Measurements from ENCODE around the gene HARBI1.

- TF ChIP-seq USF2 (IDR thresholded peaks at IDR 0.05; ENCODE audit: low read depth, low read length), result no peak
- TF ChIP-seq, protein P1, sequence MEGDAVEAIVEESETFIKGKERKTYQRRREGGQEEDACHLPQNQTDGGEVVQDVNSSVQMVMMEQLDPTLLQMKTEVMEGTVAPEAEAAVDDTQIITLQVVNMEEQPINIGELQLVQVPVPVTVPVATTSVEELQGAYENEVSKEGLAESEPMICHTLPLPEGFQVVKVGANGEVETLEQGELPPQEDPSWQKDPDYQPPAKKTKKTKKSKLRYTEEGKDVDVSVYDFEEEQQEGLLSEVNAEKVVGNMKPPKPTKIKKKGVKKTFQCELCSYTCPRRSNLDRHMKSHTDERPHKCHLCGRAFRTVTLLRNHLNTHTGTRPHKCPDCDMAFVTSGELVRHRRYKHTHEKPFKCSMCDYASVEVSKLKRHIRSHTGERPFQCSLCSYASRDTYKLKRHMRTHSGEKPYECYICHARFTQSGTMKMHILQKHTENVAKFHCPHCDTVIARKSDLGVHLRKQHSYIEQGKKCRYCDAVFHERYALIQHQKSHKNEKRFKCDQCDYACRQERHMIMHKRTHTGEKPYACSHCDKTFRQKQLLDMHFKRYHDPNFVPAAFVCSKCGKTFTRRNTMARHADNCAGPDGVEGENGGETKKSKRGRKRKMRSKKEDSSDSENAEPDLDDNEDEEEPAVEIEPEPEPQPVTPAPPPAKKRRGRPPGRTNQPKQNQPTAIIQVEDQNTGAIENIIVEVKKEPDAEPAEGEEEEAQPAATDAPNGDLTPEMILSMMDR (conservative IDR thresholded peaks at IDR 0.05; ENCODE audit: low read depth, low read length), result no peak
- no peak for TF ChIP-seq POLR2A (IDR thresholded peaks at IDR 0.05; ENCODE audit: low read depth, low read length)
- TF ChIP-seq BHLHE40 (IDR thresholded peaks at IDR 0.05; ENCODE audit: low read depth, low read length), result no peak
- no peak for TF ChIP-seq RFX5 (IDR thresholded peaks at IDR 0.05; ENCODE audit: low read depth, low read length)
- no peak for TF ChIP-seq RAD21 (IDR thresholded peaks at IDR 0.05; ENCODE audit: low read length)
- no peak for TF ChIP-seq MXI1 (IDR thresholded peaks at IDR 0.05; ENCODE audit: borderline replicate concordance, low read depth, low read length)
- no peak for TF ChIP-seq NFE2L2 (IDR thresholded peaks at IDR 0.05; ENCODE audit: low read depth, low read length)
- no peak for TF ChIP-seq MAFK (IDR thresholded peaks at IDR 0.05; ENCODE audit: low read depth, low read length)
Observed at GRCh38 chr11:46643986-46644385, 27.0 kb upstream of the HARBI1 start.

Measured in IMR-90 (cell line).